Right atrium auricular region (tissue), 2 donors: ENCODE data around the gene EFCC1. TPM values are rescaled to one million over a fixed set of nuclear protein-coding genes. Genes with fewer than 3 reads are reported as not detected.
A peak's percentile ranks its signal among the peaks of the same experiment; 100 is the strongest.

ENCODE experiments used
- DNase-seq: peaks from one replicate; pipeline ENCODE4 v3.0.0-alpha.2; 2019; ENCODE audit warnings: low spot score
- H3K27ac ChIP-seq, 2 donors: fragments of 200-600 bp; sonication (generic); 1 replicate in 1 of 2; 2 replicates in 1 of 2; pipeline ENCODE4 v1.5.1; 2016 to 2019
- H3K27me3 ChIP-seq, 2 donors: fragments of 200-600 bp; sonication (generic); one replicate each; pipeline versions ENCODE4 v1.5.1 to v1.6.0; 2017 to 2019
- H3K36me3 ChIP-seq: fragments of 200-600 bp; sonication (generic); one replicate; pipeline ENCODE4 v1.5.1; 2016
- H3K4me1 ChIP-seq, 2 donors: fragments of 200-600 bp; sonication (generic); one replicate each; pipeline versions ENCODE4 v1.5.1 to v1.6.0; 2017 to 2019
- H3K4me3 ChIP-seq, 2 donors: fragments of 200-600 bp; sonication (generic); 1 replicate in 1 of 2; 2 replicates in 1 of 2; pipeline ENCODE4 v1.5.1; 2017 to 2019; ENCODE audit warnings: mild to moderate bottlenecking in 1 of 2, moderate library complexity in 1 of 2
- H3K9me3 ChIP-seq, 2 donors: fragments of 200-600 bp; sonication (generic); one replicate each; pipeline ENCODE4 v1.5.1; 2019
- CTCF ChIP-seq, 2 donors: fragments of 200-600 bp; sonication (generic); IDR thresholded peaks; one replicate each; pipeline ENCODE4 v1.5.1; 2019; ENCODE audit warnings: antibody characterized with exemption in 2 of 2
- total RNA-seq, 2 donors: library from RNA; depleted of rRNA; stranded (reverse); fragments of >200 nt; gene quantifications; one replicate each; pipeline ENCODE4 v1.1.0, GENCODE V29; 2016

EFCC1 gene
- total RNA-seq, 2 donors from 2014 or later, result 1.2 to 1.5 TPM

DNA sequence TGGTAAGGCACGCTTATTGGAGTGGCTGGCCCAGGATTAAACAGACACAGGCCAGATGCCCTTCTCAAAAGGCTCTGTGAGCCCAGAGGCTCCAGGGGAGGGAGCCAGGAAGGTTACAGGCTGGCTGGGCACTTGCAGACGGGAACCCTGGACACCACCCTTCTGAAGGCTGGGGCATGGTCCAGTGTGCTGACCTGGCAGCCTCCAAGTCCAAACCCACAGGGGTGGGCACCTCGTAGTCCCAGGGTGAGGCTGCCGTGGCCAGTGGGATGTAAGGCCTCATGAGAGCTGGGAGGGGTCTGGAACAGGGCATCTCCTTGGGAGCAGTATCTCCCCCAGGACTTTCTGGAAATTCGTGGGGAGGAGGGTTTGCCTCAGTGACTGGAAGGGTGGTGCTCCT is 19.6 kb downstream of the EFCC1 start:
- Histone ChIP-seq H3K27me3 (no peaks in the 10 kb centered on the region), H3K27ac (no peak overlapping the region), H3K9me3 (no peaks in the 10 kb centered on the region), H3K4me1 (peaks cover 0 to 75% of the 10 kb centered on the region in 2 donors), H3K36me3 (no peaks in the 10 kb centered on the region), H3K4me3 (no peak overlapping the region)
- no peak for TF ChIP-seq CTCF (IDR thresholded peaks at IDR 0.05)
- DNase-seq, result no peak

GRCh38 chr3:129021140-129021551 is 20.0 kb downstream of the EFCC1 start:
- no peaks in the 10 kb centered on the region for H3K36me3 ChIP-seq
- no peaks in the 10 kb centered on the region for H3K9me3 ChIP-seq
- DNase-seq, result no peak
- H3K4me3 ChIP-seq, result no peak overlapping the region
- no peak for TF ChIP-seq CTCF (IDR thresholded peaks at IDR 0.05)
- no peak overlapping the region for H3K27ac ChIP-seq
- H3K27me3 ChIP-seq, result no peaks in the 10 kb centered on the region
- peaks cover 0 to 75% of the 10 kb centered on the region in 2 donors for H3K4me1 ChIP-seq

DNA sequence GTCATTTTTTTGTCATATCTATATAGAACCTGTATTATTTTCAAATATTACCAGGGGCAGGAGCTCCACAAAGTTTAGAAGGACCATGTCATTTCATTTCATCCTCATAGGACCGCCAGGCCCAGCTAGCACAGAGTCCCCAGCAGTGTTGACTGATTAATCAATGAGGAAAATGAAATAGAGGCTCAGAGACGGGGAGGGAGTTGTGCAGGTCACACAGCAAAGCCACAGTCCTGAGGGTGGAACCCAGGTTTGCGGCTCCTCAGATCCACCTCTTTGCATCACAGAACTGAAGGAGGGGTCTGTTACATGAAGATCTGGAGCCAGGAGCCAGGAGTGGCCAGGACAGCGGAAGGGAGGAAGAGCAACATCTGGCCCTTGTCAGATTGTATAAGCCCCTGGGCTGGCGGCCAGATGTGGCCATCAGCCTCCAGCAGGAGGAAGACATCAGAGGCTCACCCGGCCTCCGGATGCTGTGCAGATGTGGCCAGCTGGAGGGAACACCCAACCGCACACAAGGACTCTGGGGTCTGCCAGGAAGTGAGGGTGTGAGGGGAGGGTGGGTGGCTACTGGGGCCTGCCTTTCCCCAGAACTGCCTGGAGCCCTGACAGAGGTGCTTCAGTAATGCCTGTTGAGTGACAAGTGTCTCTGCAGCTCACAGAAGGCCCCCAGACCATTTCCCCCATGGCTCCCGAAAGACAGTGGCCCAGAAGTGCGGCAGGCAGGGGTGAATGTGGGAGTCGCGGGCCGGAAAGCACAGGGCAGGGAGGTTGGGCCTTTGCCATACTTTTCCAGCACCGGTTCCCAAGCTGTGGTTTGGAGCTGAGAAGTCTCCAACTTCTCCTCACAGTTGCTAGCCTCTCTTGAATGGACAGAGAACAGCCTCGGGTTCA is 21.3 kb downstream of the EFCC1 start:
- DNase-seq, result no peak
- H3K4me1 ChIP-seq, result peaks cover 0 to 73% of the 10 kb centered on the region in 2 donors
- no peaks in the 10 kb centered on the region for H3K27me3 ChIP-seq
- no peak overlapping the region for H3K4me3 ChIP-seq
- H3K9me3 ChIP-seq, result no peaks in the 10 kb centered on the region
- H3K27ac ChIP-seq, result peak overlapping the region; percentile 56 to 60
- no peaks in the 10 kb centered on the region for H3K36me3 ChIP-seq
- TF ChIP-seq CTCF (IDR thresholded peaks at IDR 0.05), result no peak

- Histone ChIP-seq H3K4me3 (no peak overlapping the region), H3K27ac (peak overlapping the region; percentile 56 to 60), H3K36me3 (no peaks in the 10 kb centered on the region), H3K9me3 (no peaks in the 10 kb centered on the region), H3K4me1 (peaks cover 0 to 69% of the 10 kb centered on the region in 2 donors), H3K27me3 (no peaks in the 10 kb centered on the region)
- TF ChIP-seq CTCF (IDR thresholded peaks at IDR 0.05), result no peak
- no peak for DNase-seq
Observed at GRCh38 chr3:129023008-129023358, 21.9 kb downstream of the EFCC1 start.

DNA sequence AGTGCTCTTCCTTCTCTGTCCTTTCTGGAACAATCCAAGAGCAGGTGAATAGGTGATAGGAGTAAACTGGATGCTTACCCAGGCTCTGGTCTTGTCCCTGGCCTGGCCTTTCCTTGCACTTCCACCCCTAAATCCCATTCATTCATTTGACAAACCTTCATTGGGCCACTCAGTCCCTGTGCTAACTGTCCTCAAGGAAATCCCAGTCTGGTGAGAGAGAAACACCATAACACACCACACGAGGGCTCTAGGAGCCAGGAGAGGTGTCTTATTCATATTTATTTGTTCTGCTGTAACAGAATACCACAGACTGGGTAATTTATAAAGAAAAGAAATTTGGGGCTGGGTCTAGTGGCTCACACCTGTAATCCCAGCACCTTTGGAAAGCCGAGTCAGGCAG is 22.8 kb downstream of the EFCC1 start:
- no peak for DNase-seq
- H3K4me1 ChIP-seq, result peaks cover 0 to 62% of the 10 kb centered on the region in 2 donors
- no peaks in the 10 kb centered on the region for H3K36me3 ChIP-seq
- H3K27me3 ChIP-seq, result no peaks in the 10 kb centered on the region
- peak in 1 of 2 donors; percentile 44 for TF ChIP-seq CTCF (IDR thresholded peaks at IDR 0.05)
- H3K9me3 ChIP-seq, result no peaks in the 10 kb centered on the region
- H3K4me3 ChIP-seq, result no peak overlapping the region
- H3K27ac ChIP-seq, result no peak overlapping the region
